Fibroblast of villous mesenchyme (primary cell): ENCODE results near the gene GSK3A. TPM values are rescaled to one million over a fixed set of nuclear protein-coding genes. Genes with fewer than 3 reads are reported as not detected.

ENCODE experiments used
- DNase-seq: peaks from one replicate; pipeline ENCODE4 v3.0.0-alpha.2; 2010; ENCODE audit warnings: low read depth
- H3K4me3 ChIP-seq: 2 replicates; pipeline ENCODE4 v1.5.1; 2011; ENCODE audit warnings: low read depth, mild to moderate bottlenecking, low read length
- CTCF ChIP-seq: IDR thresholded peaks from 2 replicates; pipeline ENCODE4 v1.5.1; 2012; ENCODE audit warnings: low read depth, mild to moderate bottlenecking, low read length; ENCODE audit not compliant: insufficient read depth
- total RNA-seq: library from RNA; depleted of rRNA; stranded (reverse); fragments of >200 nt; gene quantifications from 2 replicates; pipeline ENCODE4 v1.2.3, GENCODE V29; 2012

The GSK3A gene
- total RNA-seq, 1 donor: 21.2 TPM

DNA sequence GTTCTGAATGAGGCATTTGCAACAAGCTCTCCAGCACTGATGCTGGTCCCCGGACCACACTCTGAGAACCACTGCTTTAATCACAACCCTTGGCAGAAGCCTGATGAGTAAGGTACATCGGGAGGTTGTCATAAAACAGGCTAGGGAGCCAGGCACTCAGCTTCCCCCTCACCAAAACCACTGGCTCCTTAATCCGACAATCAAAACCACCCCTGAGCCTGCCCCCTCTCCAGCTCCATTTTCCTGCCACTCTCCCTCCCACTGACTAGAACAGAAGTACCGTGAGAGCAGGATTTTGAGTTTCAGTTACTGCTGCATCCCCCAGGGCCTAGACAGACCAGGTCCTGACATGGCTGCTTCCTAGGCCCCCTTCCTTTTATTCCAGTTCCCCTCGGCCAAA is 7.2 kb downstream of the GSK3A start:
- DNase-seq: no peak
- no peak for TF ChIP-seq CTCF
- H3K4me3 ChIP-seq: no peak overlapping the region

GRCh38 chr19:42234364-42234763 is 8.0 kb downstream of the GSK3A start:
- H3K4me3 ChIP-seq: no peak overlapping the region
- no peak for DNase-seq
- no peak for TF ChIP-seq CTCF

GRCh38 chr19:42233678-42234292 is 8.6 kb downstream of the GSK3A start:
- H3K4me3 ChIP-seq: no peak overlapping the region
- DNase-seq: no peak
- TF ChIP-seq CTCF: no peak

GRCh38 chr19:42233106-42233505 is 9.3 kb downstream of the GSK3A start:
- no peak for DNase-seq

GRCh38 chr19:42232435-42232834 is 10.0 kb downstream of the GSK3A start:
- no peak for TF ChIP-seq CTCF
- DNase-seq: no peak

More at GRCh38 chr19:42233106-42233505, 9.3 kb downstream of the GSK3A start:
- H3K4me3 ChIP-seq: no peak overlapping the region
- no peak for TF ChIP-seq CTCF

GRCh38 chr19:42230571-42230970 is 11.8 kb downstream of the GSK3A start:
- DNase-seq: no peak
- no peak for TF ChIP-seq CTCF
- no peak overlapping the region for H3K4me3 ChIP-seq

More at GRCh38 chr19:42232435-42232834, 10.0 kb downstream of the GSK3A start:
- no peak overlapping the region for H3K4me3 ChIP-seq

- DNase-seq: peak; percentile 38
- no peak for TF ChIP-seq CTCF
- H3K4me3 ChIP-seq: no peak overlapping the region
Measured at GRCh38 chr19:42229855-42230351, 12.5 kb downstream of the GSK3A start.
